PC-9 (cell line): Measurements from ENCODE around the gene NPB. TPM values are rescaled to one million over a fixed set of nuclear protein-coding genes. Genes with fewer than 3 reads are reported as not detected.

ENCODE experiments used
- BruUV-seq: library from RNA; stranded (reverse); fragments of 400-500 nt; replicated peaks from 2 replicates; lab custom pipeline; 2021; lab: Mats Ljungman, UMichigan
- CTCF ChIA-PET: fragments of 300-600 bp; sonication (Branson Sonifier 250); formaldehyde crosslinking; loops from one replicate; lab custom pipeline; 2022; ENCODE audit warnings: antibody characterized with exemption; lab: Charles Lee
- POLR2A ChIA-PET: fragments of 300-600 bp; sonication (Branson Sonifier 250); formaldehyde crosslinking; loops from one replicate; lab custom pipeline; 2022; ENCODE audit warnings: antibody characterized with exemption; ENCODE audit not compliant: unreplicated experiment; lab: Charles Lee
- DNase-seq, 2 experiments: peaks; one replicate each; pipeline versions ENCODE4 v3.0.0 to v3.0.0-alpha.2; 2015 to 2022; ENCODE audit warnings: mixed read lengths in 1 of 2
- H2AFZ ChIP-seq: fragments of 200-600 bp; sonication (generic); 2 replicates; pipeline ENCODE4 v1.8.1; 2017; ENCODE audit warnings: antibody characterized with exemption
- H3F3A ChIP-seq: fragments of 200-600 bp; sonication (generic); 2 replicates; pipeline ENCODE4 v1.8.1; 2017; ENCODE audit warnings: antibody characterized with exemption, mild to moderate bottlenecking, low read depth; ENCODE audit not compliant: insufficient read depth
- H3K27ac ChIP-seq: fragments of 200-600 bp; sonication (generic); 2 replicates; pipeline ENCODE4 v1.6.1; 2016; ENCODE audit warnings: mixed run types
- H3K27me3 ChIP-seq: fragments of 200-600 bp; sonication (generic); 2 replicates; pipeline ENCODE4 v1.6.1; 2016; ENCODE audit warnings: low read depth, mixed run types; ENCODE audit not compliant: insufficient read depth
- H3K36me3 ChIP-seq: fragments of 200-600 bp; sonication (generic); 2 replicates; pipeline ENCODE4 v1.6.1; 2016; ENCODE audit warnings: low read depth, mixed run types
- H3K4me1 ChIP-seq: fragments of 200-600 bp; sonication (generic); replicated peaks from 2 replicates; pipeline ENCODE4 v1.6.1; 2016; ENCODE audit warnings: mixed run types; ENCODE audit not compliant: insufficient read depth
- H3K4me2 ChIP-seq: fragments of 200-600 bp; sonication (generic); 2 replicates; pipeline ENCODE4 v1.6.1; 2017; ENCODE audit warnings: mixed run types
- H3K4me3 ChIP-seq: fragments of 200-600 bp; sonication (generic); 2 replicates; pipeline ENCODE4 v1.6.1; 2016; ENCODE audit warnings: mixed run types
- H3K79me2 ChIP-seq: fragments of 200-600 bp; sonication (generic); 2 replicates; pipeline ENCODE4 v1.6.1; 2017; ENCODE audit warnings: low read depth, mixed run types
- H3K9me2 ChIP-seq: fragments of 200-600 bp; sonication (generic); 2 replicates; pipeline ENCODE4 v1.8.1; 2017; ENCODE audit warnings: mild to moderate bottlenecking; ENCODE audit not compliant: insufficient read depth
- H3K9me3 ChIP-seq: fragments of 200-600 bp; sonication (generic); 2 replicates; pipeline ENCODE4 v1.8.1; 2016; ENCODE audit warnings: low read depth; ENCODE audit not compliant: insufficient read depth
- H4K20me1 ChIP-seq: fragments of 200-600 bp; sonication (generic); 2 replicates; pipeline ENCODE4 v1.8.1; 2017; ENCODE audit not compliant: insufficient read depth
- CTCF ChIP-seq: fragments of 200-600 bp; sonication (generic); conservative IDR thresholded peaks from 2 replicates; pipeline ENCODE4 v1.6.1; 2017; ENCODE audit warnings: mixed run types, antibody characterized with exemption, mild to moderate bottlenecking, moderate library complexity
- EZH2 ChIP-seq: fragments of 200-600 bp; sonication (generic); IDR thresholded peaks from 2 replicates; pipeline ENCODE4 v1.8.0; 2017; ENCODE audit warnings: antibody characterized with exemption, low read depth
- intact Hi-C: fragments of 100-400 bp; cut with micrococcal nuclease; formaldehyde crosslinking; loops from one replicate; pipeline ENCODE4 v1.10.0; 2022; ENCODE audit not compliant: unreplicated experiment
- total RNA-seq: library from RNA; stranded (reverse); gene quantifications from 2 replicates; pipeline ENCODE4 v1.2.3, GENCODE V29; 2021

The NPB gene
- total RNA-seq, 1 experiment from 2014 or later, result 1.1 TPM

- peaks cover 21% of the 10 kb centered on the region for H3F3A ChIP-seq
Measured at GRCh38 chr17:81908793-81909192, 6.8 kb downstream of the NPB start.

DNA sequence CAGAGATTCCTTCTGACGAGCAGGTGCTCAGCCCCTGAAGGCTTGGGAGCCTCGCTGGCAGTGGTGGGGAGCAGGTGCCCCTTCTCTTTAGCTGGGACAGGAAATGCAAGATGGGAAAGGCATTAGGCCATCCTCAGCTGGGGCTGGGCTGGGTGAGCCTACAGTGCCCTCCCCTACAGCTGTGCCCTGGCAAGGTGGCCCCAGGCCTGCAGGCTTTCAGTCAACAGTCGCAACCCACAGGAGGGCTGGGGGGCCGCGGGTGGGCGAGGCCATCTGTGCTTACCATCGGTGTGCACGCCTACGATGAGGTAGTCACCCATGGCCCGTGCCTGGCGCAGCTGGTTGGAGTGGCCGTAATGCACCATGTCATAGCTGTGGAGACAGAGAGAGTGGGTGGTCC lies 7.2 kb downstream of the NPB start:
- H4K20me1 ChIP-seq, result no peaks in the 10 kb centered on the region; the same call in 1 of the 2 replicates
- peaks cover 28% of the 10 kb centered on the region for H3K4me1 ChIP-seq
- TF ChIP-seq CTCF, result no peak
- no peak for TF ChIP-seq EZH2
- H3K36me3 ChIP-seq, result no peaks in the 10 kb centered on the region; the same call in 1 of the 2 replicates
- no peak overlapping the region for H3K27ac ChIP-seq
- no peak overlapping the region for H3K4me3 ChIP-seq
- ChIA-PET POLR2A (no interaction called here), CTCF (interaction anchor here (0.7 to 1.5 kb wide), 2 partner anchors 11 to 31 kb away, joined by 3 to 5 read pairs; no protein-coding TSS in a partner anchor)
- peaks cover 25% of the 10 kb centered on the region for H3F3A ChIP-seq
- H3K79me2 ChIP-seq, result no peaks in the 10 kb centered on the region
- H3K9me3 ChIP-seq, result no peaks in the 10 kb centered on the region
- H2AFZ ChIP-seq, result no peak overlapping the region
- DNase-seq, result no peak
- intact Hi-C loops, result no loop called here
- H3K4me2 ChIP-seq, result no peak overlapping the region
- H3K9me2 ChIP-seq, result no peaks in the 10 kb centered on the region
- no peaks in the 10 kb centered on the region for H3K27me3 ChIP-seq
- no TSS peak for BruUV-seq

More at GRCh38 chr17:81908793-81909192, 6.8 kb downstream of the NPB start:
- Histone ChIP-seq H2AFZ (no peak overlapping the region), H3K4me1 (peaks cover 28% of the 10 kb centered on the region), H3K4me3 (no peak overlapping the region), H3K9me2 (no peaks in the 10 kb centered on the region), H3K79me2 (no peaks in the 10 kb centered on the region), H3K27me3 (no peaks in the 10 kb centered on the region), H3K36me3 (no peaks in the 10 kb centered on the region; the same call in 1 of the 2 replicates), H3K9me3 (no peaks in the 10 kb centered on the region), H3K4me2 (no peak overlapping the region), H4K20me1 (no peaks in the 10 kb centered on the region; the same call in 1 of the 2 replicates), H3K27ac (no peak overlapping the region)
- ChIA-PET POLR2A (no interaction called here), CTCF (interaction anchor here (0.7 kb wide), 1 partner anchor 31 kb away, joined by 5 read pairs; no protein-coding TSS in a partner anchor)
- intact Hi-C loops, result no loop called here
- no peak for DNase-seq
- BruUV-seq, result no TSS peak
- no peak for TF ChIP-seq EZH2
- no peak for TF ChIP-seq CTCF

DNA sequence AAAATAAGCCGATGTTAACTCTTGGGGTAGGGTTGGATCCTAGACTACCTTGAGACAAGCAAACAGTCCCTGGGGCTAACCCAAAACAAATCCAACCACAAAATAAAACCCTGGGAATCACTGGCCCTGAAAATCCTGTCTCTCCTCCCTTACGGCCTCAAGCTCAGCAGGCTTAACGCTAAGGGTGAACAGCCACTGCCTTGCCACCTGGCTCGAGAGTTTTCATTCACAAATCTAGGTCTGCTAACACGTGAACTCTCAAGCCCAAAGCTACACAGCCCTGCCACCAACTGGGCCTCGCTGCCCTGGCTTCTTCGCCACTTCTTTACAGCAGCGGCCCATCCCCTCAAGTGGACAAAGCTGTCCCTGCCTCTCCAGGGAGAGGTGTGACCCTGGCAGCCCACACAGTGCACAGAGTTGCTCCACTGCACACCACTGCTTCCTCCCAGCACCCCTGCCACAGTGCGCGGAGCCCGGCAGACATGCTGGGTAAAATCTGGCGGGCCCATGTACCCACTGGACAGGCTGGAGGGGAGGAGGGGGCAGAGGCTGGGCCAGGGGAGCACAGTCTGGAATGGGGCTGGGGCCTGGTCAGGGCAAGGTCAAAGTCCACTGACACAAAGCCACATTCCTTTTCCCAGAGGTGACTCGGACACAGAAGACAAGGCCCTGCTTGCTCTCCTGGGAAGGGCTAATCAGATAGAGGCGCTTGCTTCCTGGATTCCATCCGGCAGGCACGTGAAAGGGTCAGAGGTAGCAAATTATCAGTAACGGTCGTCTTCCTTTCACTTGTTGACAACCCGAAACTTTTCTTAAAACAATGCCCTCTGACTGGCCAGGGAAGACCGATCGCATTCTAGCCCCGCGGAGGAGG lies 8.2 kb downstream of the NPB start:
- Histone ChIP-seq H3K9me2 (no peaks in the 10 kb centered on the region), H3K27me3 (no peaks in the 10 kb centered on the region), H3K36me3 (no peaks in the 10 kb centered on the region; the same call in 1 of the 2 replicates), H3K4me2 (peak overlapping the region; percentile 84), H4K20me1 (peaks cover 4% of the 10 kb centered on the region; the same call in 1 of the 2 replicates), H2AFZ (peak overlapping the region; percentile 77), H3K4me3 (peak overlapping the region; percentile 67), H3F3A (peaks cover 25% of the 10 kb centered on the region), H3K27ac (no peak overlapping the region), H3K4me1 (peaks cover 28% of the 10 kb centered on the region), H3K79me2 (peaks cover 7% of the 10 kb centered on the region; the same call in 1 of the 2 replicates), H3K9me3 (no peaks in the 10 kb centered on the region)
- peak; percentile 40 to 43 for DNase-seq
- TF ChIP-seq EZH2 (no peak), CTCF (no peak)
- TSS peak; percentile 14 for BruUV-seq
- intact Hi-C loops, result loop anchor here (1.0 kb wide), 1 partner anchor 24 kb away; no protein-coding TSS in a partner anchor
- ChIA-PET CTCF (interaction anchor here (1.5 kb wide), 1 partner anchor 12 kb away, joined by 3 read pairs; no protein-coding TSS in a partner anchor), POLR2A (interaction anchor here (0.6 kb wide), 1 partner anchor 12 kb away, joined by 3 read pairs; no protein-coding TSS in a partner anchor)
